HUES48 (cell line): ENCODE results near the gene LPAR1.
A peak's percentile ranks its signal among the peaks of the same experiment; 100 is the strongest.

Source experiments
- H3K27ac ChIP-seq: one replicate; pipeline ENCODE4 v1.7.0; 2013; ENCODE audit warnings: low read depth, low read length, inconsistent platforms
- H3K27me3 ChIP-seq: 2 replicates; pipeline ENCODE4 v1.6.1; 2013; ENCODE audit warnings: mild to moderate bottlenecking, low read length; ENCODE audit not compliant: control insufficient read depth, insufficient read depth
- H3K36me3 ChIP-seq: 2 replicates; pipeline ENCODE4 v1.6.1; 2013; ENCODE audit warnings: low read length; ENCODE audit not compliant: control insufficient read depth, insufficient read depth
- H3K4me1 ChIP-seq: 2 replicates; pipeline ENCODE4 v1.6.1; 2013; ENCODE audit warnings: mild to moderate bottlenecking, low read length; ENCODE audit not compliant: control insufficient read depth, insufficient read depth
- H3K4me3 ChIP-seq: 2 replicates; pipeline ENCODE4 v1.5.1; 2013; ENCODE audit warnings: mild to moderate bottlenecking, low read depth, low read length
- H3K9ac ChIP-seq: 2 replicates; pipeline ENCODE4 v1.6.1; 2013; ENCODE audit warnings: mild to moderate bottlenecking, low read depth, low read length, moderate library complexity
- H3K9me3 ChIP-seq: 2 replicates; pipeline ENCODE4 v1.6.1; 2013; ENCODE audit warnings: low read length; ENCODE audit not compliant: control insufficient read depth, insufficient read depth

LPAR1 gene

GRCh38 chr9:111037356-111037707 is 938 bp downstream of the LPAR1 start:
- Histone ChIP-seq H3K4me1 (peaks cover 26% of the 10 kb centered on the region), H3K9ac (peak overlapping the region; percentile 69; the same call in 1 of the 2 replicates), H3K27ac (no peak overlapping the region), H3K9me3 (no peaks in the 10 kb centered on the region), H3K4me3 (peak overlapping the region; percentile 82), H3K27me3 (peaks cover 18% of the 10 kb centered on the region), H3K36me3 (no peaks in the 10 kb centered on the region)

GRCh38 chr9:111036946-111037345 is 1.3 kb downstream of the LPAR1 start:
- peak overlapping the region; percentile 82 for H3K4me3 ChIP-seq
- H3K36me3 ChIP-seq: no peaks in the 10 kb centered on the region
- H3K9ac ChIP-seq: 0 out of 2 replicates have a peak overlapping the region, but pooled peaks have one; percentile 69
- peaks cover 18% of the 10 kb centered on the region for H3K27me3 ChIP-seq
- no peak overlapping the region for H3K27ac ChIP-seq
- H3K4me1 ChIP-seq: peaks cover 26% of the 10 kb centered on the region
- H3K9me3 ChIP-seq: no peaks in the 10 kb centered on the region

- no peaks in the 10 kb centered on the region for H3K9me3 ChIP-seq
- no peaks in the 10 kb centered on the region for H3K36me3 ChIP-seq
- H3K27me3 ChIP-seq: peaks cover 18% of the 10 kb centered on the region
- H3K9ac ChIP-seq: no peak overlapping the region
- peaks cover 26% of the 10 kb centered on the region for H3K4me1 ChIP-seq
- H3K27ac ChIP-seq: no peak overlapping the region
- H3K4me3 ChIP-seq: peak overlapping the region; percentile 82
These were observed 1.9 kb downstream of the LPAR1 start for GRCh38 chr9:111036429-111036789.

DNA sequence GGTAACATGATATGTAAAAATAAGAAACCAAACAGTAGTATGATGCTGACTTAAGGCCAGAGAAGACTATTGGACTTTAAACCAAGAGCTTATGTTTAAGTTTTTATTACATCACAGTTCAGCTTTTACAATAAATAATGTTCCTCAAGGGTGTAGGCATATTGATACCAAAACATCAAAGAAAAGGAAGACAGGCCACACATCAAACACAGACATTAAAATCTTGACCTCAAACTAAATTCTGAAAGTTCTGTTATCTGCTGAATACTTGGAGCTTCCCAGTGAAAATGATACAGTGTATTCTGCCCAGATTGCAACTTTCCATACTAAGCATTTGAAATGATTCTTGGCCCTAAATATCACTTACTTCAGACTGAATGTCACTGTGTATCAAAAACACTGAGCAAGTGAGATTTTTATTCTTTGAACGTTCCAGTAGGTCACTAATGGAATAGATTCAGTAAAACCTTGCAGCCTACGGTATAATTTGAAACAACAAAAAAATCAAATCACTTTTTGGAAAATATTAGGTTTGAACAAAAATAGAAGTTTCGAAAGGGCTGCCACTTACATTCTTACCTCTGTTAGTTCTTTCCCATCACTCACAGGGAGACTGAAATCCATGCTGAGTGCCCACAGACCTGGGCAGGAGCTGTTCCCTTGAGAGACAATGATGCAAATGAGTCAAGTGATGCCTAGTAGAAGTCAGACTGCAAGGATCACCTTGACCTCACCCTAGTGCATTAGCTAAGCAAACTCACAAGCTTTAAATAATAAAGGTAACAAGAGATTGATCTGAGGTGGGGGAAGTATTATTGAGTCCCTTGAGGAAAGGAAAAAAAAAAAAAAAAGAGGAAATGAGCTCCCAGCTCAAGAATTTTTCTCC is 2.5 kb downstream of the LPAR1 start:
- no peak overlapping the region for H3K27ac ChIP-seq
- H3K27me3 ChIP-seq: peaks cover 18% of the 10 kb centered on the region
- no peaks in the 10 kb centered on the region for H3K36me3 ChIP-seq
- H3K4me1 ChIP-seq: peaks cover 26% of the 10 kb centered on the region
- no peak overlapping the region for H3K9ac ChIP-seq
- H3K9me3 ChIP-seq: no peaks in the 10 kb centered on the region
- peak overlapping the region; percentile 82 for H3K4me3 ChIP-seq

DNA sequence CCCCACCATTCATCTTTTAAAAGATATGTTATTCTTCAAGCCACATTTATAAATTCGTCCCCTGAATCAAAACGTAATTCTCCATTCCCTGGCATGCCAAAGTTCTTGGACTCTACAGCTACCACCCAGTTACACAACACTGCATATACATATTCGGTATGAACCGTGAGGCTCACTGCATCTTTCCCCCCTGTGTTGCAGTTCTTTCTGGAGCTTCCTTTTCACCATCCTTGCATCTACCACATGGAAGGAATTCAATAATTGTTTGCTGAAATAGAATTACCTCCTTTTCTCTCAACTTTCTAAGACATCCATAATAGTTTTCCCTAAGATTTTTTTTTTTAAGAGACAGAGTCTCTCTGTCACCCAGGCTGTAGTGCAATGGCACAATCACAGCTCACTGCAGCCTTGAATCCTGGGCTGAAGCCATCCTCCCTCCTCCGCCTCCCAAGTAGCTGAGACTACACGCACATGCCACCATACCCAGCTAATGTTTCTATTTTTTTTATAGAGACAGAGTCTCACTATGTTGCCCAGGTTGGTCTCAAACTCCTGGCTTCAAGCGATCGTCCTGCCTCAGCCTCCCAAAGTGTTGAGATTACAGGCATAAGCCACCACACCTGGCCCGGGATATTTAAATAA is 3.3 kb downstream of the LPAR1 start:
- Histone ChIP-seq H3K27me3 (peaks cover 18% of the 10 kb centered on the region), H3K4me3 (no peak overlapping the region), H3K9me3 (no peaks in the 10 kb centered on the region), H3K9ac (no peak overlapping the region), H3K36me3 (no peaks in the 10 kb centered on the region), H3K4me1 (peaks cover 26% of the 10 kb centered on the region), H3K27ac (no peak overlapping the region)

GRCh38 chr9:111034170-111034897 is 3.9 kb downstream of the LPAR1 start:
- Histone ChIP-seq H3K27ac (no peak overlapping the region), H3K36me3 (no peaks in the 10 kb centered on the region), H3K9me3 (no peaks in the 10 kb centered on the region), H3K4me1 (peaks cover 25% of the 10 kb centered on the region), H3K27me3 (peaks cover 13% of the 10 kb centered on the region), H3K4me3 (no peak overlapping the region), H3K9ac (no peak overlapping the region)

DNA sequence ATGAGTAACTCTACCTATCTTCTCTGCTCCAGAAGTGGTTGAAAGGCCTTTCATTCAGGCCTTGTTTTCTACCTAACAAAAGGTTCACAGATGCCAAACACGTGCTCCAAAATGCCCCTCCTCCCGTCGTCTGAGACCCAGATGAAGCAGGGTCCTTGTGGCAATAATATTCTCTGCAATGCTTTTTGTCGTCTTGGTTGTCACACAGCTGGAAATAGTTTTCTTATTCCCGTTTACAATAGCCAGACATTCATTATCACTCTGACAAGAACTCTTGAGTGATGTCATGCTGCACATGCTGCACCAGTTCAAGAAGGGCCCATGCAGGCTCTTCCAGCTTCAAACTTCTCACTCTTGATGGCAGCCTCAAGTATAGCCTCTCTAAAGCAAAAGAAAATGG is 7.8 kb downstream of the LPAR1 start:
- no peaks in the 10 kb centered on the region for H3K9me3 ChIP-seq
- H3K4me1 ChIP-seq: peaks cover 9% of the 10 kb centered on the region; the same call in 1 of the 2 replicates
- H3K27me3 ChIP-seq: no peaks in the 10 kb centered on the region
- H3K4me3 ChIP-seq: no peak overlapping the region
- H3K27ac ChIP-seq: no peak overlapping the region
- no peak overlapping the region for H3K9ac ChIP-seq
- no peaks in the 10 kb centered on the region for H3K36me3 ChIP-seq

DNA sequence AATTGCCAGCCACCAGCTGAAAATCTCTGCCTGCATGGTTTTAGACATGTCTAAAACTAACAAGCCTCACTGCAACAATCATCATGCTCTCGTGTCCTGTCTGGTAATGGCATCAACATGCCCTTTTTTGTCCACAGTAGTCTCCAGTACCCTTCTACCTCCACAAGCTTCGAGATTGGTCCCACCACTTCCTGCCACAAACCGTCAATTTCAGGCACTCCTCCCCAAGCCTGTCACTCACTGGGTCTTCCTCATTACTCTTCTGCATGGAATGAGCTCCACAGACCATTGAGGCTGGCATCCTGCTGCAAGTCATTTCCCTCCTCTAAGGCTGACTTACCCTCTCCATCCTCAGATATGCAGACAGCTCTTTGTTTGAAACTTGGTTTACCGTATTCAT is 9.0 kb downstream of the LPAR1 start:
- H3K4me1 ChIP-seq: peaks cover 3% of the 10 kb centered on the region; the same call in 1 of the 2 replicates
- H3K36me3 ChIP-seq: no peaks in the 10 kb centered on the region
- H3K9ac ChIP-seq: no peak overlapping the region
- no peaks in the 10 kb centered on the region for H3K9me3 ChIP-seq
- no peak overlapping the region for H3K4me3 ChIP-seq
- H3K27me3 ChIP-seq: no peaks in the 10 kb centered on the region
- H3K27ac ChIP-seq: no peak overlapping the region

DNA sequence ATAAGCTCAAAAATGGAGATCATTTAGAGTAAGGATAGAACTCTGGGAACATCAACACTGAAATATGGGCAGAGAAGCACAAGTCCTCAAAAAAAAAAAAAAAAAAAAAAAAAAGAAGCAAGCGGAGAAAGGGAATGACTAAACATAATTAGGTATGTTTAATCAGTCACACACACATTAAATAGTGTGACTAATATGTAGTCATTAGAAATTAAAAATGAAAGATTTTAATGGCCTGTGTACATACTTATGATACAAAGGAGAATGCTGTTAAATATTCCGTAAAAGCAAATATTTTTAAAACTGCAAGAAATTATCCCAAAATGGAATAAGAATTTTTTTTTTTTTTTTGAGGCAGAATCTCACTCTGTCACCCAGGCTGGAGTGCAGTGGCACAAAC is 10.5 kb downstream of the LPAR1 start:
- Histone ChIP-seq H3K27ac (no peak overlapping the region), H3K9ac (no peak overlapping the region), H3K9me3 (no peaks in the 10 kb centered on the region), H3K27me3 (no peaks in the 10 kb centered on the region), H3K4me3 (no peak overlapping the region), H3K36me3 (no peaks in the 10 kb centered on the region), H3K4me1 (no peaks in the 10 kb centered on the region; the same call in 1 of the 2 replicates)

DNA sequence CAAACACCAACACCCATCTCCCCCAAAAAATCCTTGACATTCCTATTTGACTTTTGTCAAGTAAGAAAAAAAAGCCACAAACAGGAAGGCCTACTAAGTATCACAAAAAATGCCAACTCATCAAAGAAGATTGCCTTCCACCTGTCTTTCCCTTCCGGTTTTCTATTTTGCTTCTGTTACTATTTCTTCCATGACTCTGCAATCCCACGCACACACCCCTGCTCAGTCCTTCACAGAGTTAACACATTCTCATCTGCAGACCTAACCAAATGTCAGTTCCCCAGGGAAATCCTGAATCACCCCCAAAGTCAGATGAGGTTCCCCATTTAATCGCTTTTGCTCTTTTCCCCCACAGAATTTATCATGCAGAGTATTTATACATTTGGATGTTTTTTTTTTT is 15.1 kb downstream of the LPAR1 start:
- no peaks in the 10 kb centered on the region for H3K4me1 ChIP-seq
- H3K27ac ChIP-seq: no peak overlapping the region
- no peaks in the 10 kb centered on the region for H3K27me3 ChIP-seq
- no peaks in the 10 kb centered on the region for H3K9me3 ChIP-seq
- H3K36me3 ChIP-seq: no peaks in the 10 kb centered on the region
- no peak overlapping the region for H3K4me3 ChIP-seq
- H3K9ac ChIP-seq: no peak overlapping the region

- H3K4me1 ChIP-seq: no peaks in the 10 kb centered on the region
- H3K36me3 ChIP-seq: no peaks in the 10 kb centered on the region
These were observed 17.7 kb downstream of the LPAR1 start for GRCh38 chr9:111020594-111020993.

More at GRCh38 chr9:111020594-111020993, 17.7 kb downstream of the LPAR1 start:
- Histone ChIP-seq H3K9me3 (no peaks in the 10 kb centered on the region), H3K27ac (no peak overlapping the region), H3K4me3 (no peak overlapping the region), H3K9ac (no peak overlapping the region), H3K27me3 (no peaks in the 10 kb centered on the region)
